Suprapubic skin (tissue), 4 donors: ENCODE results near the gene TMEM17.

Experiments used
- CTCF ChIP-seq, 2 donors: fragments of 200-600 bp in 1 of 2; fragments of 450-650 bp in 1 of 2; sonication (generic) in 1 of 2; IDR thresholded peaks; one replicate each; pipeline ENCODE4 v1.5.1; 2016 to 2019; ENCODE audit warnings: antibody characterized with exemption in 2 of 2, mild to moderate bottlenecking in 1 of 2, moderate library complexity in 1 of 2
- POLR2A ChIP-seq, 2 donors: fragments of 450-650 bp; IDR thresholded peaks; one replicate each; pipeline ENCODE4 v1.6.1; 2017; ENCODE audit warnings: antibody characterized with exemption in 2 of 2, mild to moderate bottlenecking in 2 of 2, moderate library complexity in 2 of 2
- POLR2AphosphoS5 ChIP-seq, 3 donors: sonication (generic); formaldehyde crosslinking; IDR thresholded peaks; one replicate each; pipeline ENCODE4 v1.6.1; 2017; ENCODE audit warnings: antibody characterized with exemption in 3 of 3

DNA sequence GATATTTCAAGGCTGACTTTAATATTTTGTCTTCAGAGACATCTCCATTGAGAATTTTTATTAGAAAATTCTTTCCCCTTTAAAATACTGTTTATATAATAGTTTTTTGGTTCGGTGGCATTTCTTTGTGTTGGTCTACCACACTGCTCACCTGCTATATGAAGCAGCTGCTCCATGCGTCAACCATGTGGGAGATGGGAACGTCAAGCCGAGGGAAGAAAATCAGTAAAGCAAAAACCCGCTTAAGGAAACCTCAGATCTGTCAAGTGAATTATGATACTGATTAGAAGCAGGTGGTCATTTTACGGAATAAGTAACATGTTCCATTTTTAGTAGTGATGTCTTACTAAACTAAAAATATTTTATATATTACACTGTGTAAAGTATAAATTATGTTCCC lies 5.6 kb upstream of the TMEM17 start:
- TF ChIP-seq POLR2A (IDR thresholded peaks at IDR 0.05) (no peak), POLR2AphosphoS5 (IDR thresholded peaks at IDR 0.05) (no peak), CTCF (IDR thresholded peaks at IDR 0.05) (no peak)
